ENCODE results near the gene IRF3.

IRF3 gene

GRCh38 chr19:49652551-49653465 lies 12.8 kb downstream of the IRF3 start:
- no peak for FAIRE-seq
- TF ChIP-seq POLR2A (IDR thresholded peaks at IDR 0.05; ENCODE audit: low read depth, low read length) = no peak
- DNase-seq (ENCODE audit: insufficient read length, low spot score) = no peak

GRCh38 chr19:49651820-49652550 lies 13.7 kb downstream of the IRF3 start:
- no peak for TF ChIP-seq POLR2A (IDR thresholded peaks at IDR 0.05; ENCODE audit: low read depth, low read length)
- FAIRE-seq (no peak), DNase-seq (ENCODE audit: insufficient read length, low spot score) (no peak)

DNA sequence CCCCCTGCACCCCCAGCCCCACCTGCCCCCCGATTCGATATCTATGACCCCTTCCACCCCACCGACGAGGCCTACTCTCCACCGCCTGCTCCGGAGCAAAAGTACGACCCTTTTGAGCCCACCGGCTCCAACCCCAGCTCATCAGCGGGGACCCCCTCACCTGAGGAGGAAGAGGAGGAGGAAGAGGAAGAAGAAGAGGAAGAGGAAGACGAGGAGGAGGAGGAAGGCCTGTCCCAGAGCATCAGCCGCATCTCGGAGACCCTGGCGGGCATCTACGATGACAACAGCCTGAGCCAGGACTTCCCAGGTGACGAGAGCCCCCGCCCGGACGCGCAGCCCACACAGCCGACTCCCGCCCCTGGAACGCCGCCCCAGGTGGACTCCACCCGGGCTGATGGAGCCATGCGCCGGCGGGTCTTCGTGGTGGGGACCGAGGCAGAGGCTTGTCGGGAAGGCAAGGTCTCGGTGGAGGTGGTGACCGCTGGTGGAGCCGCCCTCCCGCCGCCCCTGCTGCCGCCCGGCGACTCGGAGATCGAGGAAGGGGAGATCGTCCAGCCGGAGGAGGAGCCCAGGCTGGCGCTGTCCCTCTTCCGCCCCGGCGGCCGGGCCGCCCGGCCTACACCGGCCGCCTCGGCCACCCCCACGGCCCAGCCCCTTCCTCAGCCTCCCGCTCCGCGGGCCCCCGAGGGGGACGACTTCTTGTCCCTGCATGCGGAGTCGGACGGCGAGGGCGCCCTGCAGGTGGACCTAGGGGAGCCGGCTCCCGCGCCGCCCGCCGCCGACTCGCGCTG lies 14.4 kb downstream of the IRF3 start:
- DNase-seq (ENCODE audit: insufficient read length, low spot score) (no peak), FAIRE-seq (no peak)
- no peak for TF ChIP-seq POLR2A (IDR thresholded peaks at IDR 0.05; ENCODE audit: low read depth, low read length)

GRCh38 chr19:49646586-49646985 lies 19.1 kb downstream of the IRF3 start:
- FAIRE-seq (no peak), DNase-seq (ENCODE audit: insufficient read length, low spot score) (no peak)
- TF ChIP-seq POLR2A (IDR thresholded peaks at IDR 0.05; ENCODE audit: low read depth, low read length) = no peak

DNA sequence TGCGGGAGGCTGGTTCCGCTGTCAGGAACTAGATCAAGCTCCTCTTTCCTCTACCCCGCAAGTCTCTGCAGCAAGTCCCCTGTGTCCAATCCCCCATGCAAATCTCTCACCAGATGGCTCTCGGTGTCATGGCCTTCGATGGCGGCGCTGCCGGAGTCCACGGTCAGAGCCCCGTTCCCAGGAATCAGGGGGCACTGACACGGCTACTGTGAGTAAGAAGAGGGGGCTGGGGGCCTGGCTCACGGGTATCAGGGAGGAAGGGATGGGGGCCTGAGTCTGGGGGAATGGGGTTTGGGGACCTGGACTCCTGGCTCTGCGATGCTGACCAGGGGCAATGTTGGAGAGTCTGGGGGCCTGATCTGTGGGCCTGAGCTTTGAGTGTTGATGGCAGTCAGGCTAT lies 19.7 kb downstream of the IRF3 start:
- TF ChIP-seq POLR2A (IDR thresholded peaks at IDR 0.05; ENCODE audit: low read depth, low read length) = no peak
- FAIRE-seq (no peak), DNase-seq (ENCODE audit: insufficient read length, low spot score) (no peak)

DNA sequence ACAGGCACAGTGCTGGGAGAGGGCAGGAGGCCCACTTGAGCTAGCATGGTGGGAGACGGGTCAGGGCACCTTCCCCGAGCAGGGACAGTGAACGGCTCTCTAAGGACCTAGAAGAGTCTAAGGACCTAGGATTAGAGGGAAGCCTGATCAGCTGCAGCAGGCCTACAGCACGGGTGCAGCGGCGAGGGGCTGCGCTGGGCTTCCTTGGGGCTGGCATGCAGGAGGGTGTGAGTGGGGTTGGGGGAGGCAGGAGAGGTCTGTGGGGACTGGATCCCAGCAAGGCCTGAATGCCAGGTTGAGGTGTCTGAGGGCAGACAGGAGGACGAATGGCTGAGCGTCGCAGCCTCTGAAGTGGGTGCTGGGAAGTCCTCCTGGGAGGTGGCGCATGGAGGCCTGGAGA lies 20.1 kb downstream of the IRF3 start:
- no peak for FAIRE-seq
- TF ChIP-seq POLR2A (IDR thresholded peaks at IDR 0.05; ENCODE audit: low read depth, low read length) = no peak
- DNase-seq (ENCODE audit: insufficient read length, low spot score) = no peak

- FAIRE-seq (no peak), DNase-seq (ENCODE audit: insufficient read length, low spot score) (no peak)
- no peak for TF ChIP-seq POLR2A (IDR thresholded peaks at IDR 0.05; ENCODE audit: low read depth, low read length)
These were observed 22.2 kb downstream of the IRF3 start for GRCh38 chr19:49643466-49643865.

DNA sequence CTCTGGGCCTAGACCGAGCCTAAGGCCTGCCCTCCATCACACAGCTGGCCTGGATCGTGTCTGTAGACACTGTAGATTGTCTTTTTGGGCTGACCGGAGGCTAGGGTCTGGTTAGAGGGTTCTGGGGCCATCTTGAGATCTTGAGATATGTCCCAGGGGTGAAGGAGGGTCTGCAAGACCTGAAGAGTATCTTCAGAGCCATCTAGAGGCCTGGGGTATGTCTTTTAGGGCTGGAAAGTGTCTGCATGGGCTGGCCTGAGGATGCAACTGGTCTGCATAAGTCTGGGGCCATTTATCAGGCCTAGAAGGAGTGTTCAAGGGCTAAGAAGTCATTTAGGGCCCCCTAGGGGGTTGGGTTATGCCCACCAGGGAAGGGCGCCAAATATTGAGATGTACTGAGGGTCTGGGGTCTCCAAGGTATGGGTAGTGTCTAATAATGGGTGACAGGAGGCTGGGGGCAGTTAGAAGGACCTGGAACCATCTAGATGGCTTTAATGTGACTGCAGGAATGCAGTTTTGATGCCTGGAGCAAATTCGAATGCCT lies 23.1 kb downstream of the IRF3 start:
- TF ChIP-seq POLR2A (IDR thresholded peaks at IDR 0.05; ENCODE audit: low read depth, low read length) = no peak
- DNase-seq (ENCODE audit: insufficient read length, low spot score) (no peak), FAIRE-seq (no peak)

DNA sequence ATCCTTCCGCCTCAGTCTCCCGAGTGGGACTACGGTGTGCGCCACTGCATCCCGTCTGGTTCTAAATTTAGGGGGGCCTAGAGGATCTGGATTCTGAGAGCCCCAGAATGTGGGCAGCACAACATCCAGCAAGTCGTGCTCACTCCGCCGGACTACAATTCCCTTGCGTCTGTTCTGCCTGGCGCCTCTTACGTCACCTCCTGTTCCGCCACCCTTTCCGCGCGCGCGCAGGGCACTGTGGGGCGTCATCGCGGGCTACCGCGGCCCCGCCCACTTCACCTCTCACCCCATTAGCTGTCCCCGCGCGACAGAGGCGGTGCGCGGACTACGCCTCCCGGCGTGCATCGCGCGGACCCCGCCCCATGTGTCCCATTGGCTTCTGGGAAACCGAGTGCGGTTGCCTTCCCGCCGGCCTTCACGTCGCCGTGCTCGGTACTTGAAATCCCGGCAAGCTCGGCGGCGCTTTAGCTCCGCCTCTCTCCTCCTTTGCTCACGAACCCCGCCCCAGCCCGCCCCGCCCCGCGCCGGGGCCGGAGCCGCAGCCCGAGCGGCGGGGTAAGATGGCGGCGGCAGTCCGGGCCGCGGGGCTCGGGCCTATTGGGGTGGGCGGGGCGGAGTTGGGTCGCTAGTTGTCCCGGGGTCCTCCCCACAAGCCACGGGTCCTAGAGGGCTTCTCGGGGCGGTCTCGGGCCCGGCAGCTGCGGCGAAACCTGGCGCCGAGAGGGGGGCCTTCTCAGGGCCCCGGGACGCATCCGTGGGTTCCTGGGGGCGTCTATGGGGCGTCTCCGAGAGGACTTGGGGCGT lies 23.8 kb downstream of the IRF3 start, which contains the start of gene SCAF1:
Gene SCAF1, plus strand, starts transcription at position 522 of the 804 bp plus-strand sequence. CDS start 2,818 bp downstream, outside the sequence.
- DNase-seq (ENCODE audit: insufficient read length, low spot score) = peak; percentile 95
- peak; percentile 67 for TF ChIP-seq POLR2A (IDR thresholded peaks at IDR 0.05; ENCODE audit: low read depth, low read length)
- FAIRE-seq = peak; percentile 72

DNA sequence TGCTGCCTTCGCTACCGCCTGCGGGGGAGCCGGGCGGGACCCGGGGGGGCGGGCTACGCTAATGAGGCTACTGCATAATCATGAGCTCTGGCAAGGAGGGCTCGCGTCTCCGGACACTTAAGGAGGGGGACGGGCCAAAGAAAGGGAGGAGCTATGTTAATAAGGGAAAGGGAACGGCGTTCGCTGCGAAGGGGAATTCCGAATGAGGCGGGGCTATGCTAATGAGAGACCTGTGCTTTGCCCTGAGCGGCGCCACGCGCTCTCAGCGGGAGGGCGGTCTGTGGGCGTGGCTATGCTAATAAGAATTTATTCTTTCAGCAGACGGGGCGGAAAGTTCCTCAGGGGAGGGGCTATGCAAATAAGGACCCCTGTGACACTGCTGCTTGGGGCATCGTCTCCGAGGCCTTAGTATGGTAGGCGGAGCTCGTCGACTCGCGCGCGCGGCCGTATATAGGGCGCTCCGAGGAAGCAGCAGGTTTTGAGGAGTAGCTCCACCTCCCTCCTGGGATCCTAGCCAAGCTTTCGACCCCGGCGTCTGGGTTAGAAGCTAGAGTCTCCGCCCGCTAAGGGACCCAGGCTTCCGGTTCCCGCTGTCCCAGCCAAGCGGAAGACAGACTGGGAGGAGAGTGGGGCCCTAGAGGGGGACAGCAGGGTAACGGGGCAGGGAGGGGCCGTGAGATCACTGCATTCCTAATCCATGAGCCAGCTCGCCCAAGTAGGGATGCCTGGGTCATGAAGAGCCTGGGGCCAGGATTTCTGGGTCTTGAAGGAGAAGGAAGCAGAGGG lies 25.4 kb downstream of the IRF3 start, which contains the start of gene RRAS:
Gene RRAS, minus strand, starts transcription at position 31 of the 786 bp plus-strand sequence. CDS start 45 bp downstream, outside the sequence.
- FAIRE-seq = peak; percentile 82
- peak; percentile 53 for TF ChIP-seq POLR2A (IDR thresholded peaks at IDR 0.05; ENCODE audit: low read depth, low read length)
- peak; percentile 99 for DNase-seq (ENCODE audit: insufficient read length, low spot score)

DNA sequence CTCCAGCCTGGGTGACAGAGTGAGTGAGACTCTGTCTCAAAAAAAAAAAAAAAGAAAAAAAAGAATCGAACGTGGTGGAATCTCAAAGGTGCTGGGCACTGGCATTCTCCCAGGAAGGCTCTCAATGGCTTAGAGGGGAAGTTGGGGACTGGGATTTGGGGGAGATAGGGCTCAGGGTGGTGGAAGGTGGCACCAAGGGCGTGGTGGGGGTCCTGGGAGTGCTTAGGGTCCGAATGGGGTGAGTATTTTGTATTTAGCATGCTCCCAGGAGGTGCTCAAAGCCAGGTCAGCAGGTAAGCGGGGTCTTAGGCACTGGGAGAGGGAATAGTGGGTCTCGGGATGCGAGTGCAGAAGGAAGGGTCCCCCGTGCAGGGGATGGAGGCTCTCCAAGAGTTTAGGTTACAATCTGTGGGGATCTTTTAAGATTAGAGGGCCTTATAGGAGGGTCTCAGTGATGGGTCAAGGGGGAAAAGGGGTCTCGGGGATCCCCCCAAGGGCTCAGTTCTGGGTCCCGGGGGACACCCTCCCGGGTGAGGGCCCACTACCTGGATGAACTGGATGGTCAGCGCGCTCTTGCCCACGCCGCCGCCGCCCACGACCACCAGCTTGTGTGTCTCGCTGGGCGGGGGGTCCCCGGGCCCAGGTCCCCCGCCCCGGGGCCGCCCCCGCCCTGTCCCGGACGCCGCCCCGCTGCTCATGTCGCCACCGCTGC lies 26.1 kb downstream of the IRF3 start:
- DNase-seq (ENCODE audit: insufficient read length, low spot score) (no peak), FAIRE-seq (no peak)
- TF ChIP-seq POLR2A (IDR thresholded peaks at IDR 0.05; ENCODE audit: low read depth, low read length) = peak; percentile 45
